BLaER1 treated with 17β-estradiol and CSF1 and Interleukin-3, amounts not matched to agents 10 nM and 100 nM (cell line): ENCODE results near the gene SLC35F3.

ENCODE experiments used
- H3K27ac ChIP-seq, 11 experiments: shearing (Covaris generic); formaldehyde crosslinking; 2 replicates each; pipeline ENCODE4 v1.8.1; 2022
- H3K27me3 ChIP-seq, 11 experiments: shearing (Covaris generic); formaldehyde crosslinking; 2 replicates each; pipeline ENCODE4 v1.8.1; 2022
- H3K36me3 ChIP-seq, 11 experiments: shearing (Covaris generic); formaldehyde crosslinking; 2 replicates each; pipeline ENCODE4 v1.8.1; 2022
- H3K4me1 ChIP-seq, 10 experiments: shearing (Covaris generic); formaldehyde crosslinking; 2 replicates each; pipeline ENCODE4 v1.8.1; 2022
- H3K4me2 ChIP-seq, 11 experiments: shearing (Covaris generic); formaldehyde crosslinking; 2 replicates each; pipeline ENCODE4 v1.8.1; 2022
- H3K4me3 ChIP-seq, 10 experiments: shearing (Covaris generic); formaldehyde crosslinking; 2 replicates each; pipeline ENCODE4 v1.8.1; 2022
- H3K9ac ChIP-seq, 11 experiments: shearing (Covaris generic); formaldehyde crosslinking; 2 replicates each; pipeline ENCODE4 v1.8.1; 2022
- H3K9me3 ChIP-seq, 11 experiments: shearing (Covaris generic); formaldehyde crosslinking; replicated peaks in 1 of 11; 2 replicates each; pipeline ENCODE4 v1.8.1; 2022
- H4K20me1 ChIP-seq, 11 experiments: shearing (Covaris generic); formaldehyde crosslinking; 2 replicates each; pipeline ENCODE4 v1.8.1; 2022
- Cebpa-rat ChIP-seq, 11 experiments: shearing (Covaris generic); IDR thresholded peaks; 2 replicates each; pipeline ENCODE4 v1.8.1; 2022

Gene SLC35F3

DNA sequence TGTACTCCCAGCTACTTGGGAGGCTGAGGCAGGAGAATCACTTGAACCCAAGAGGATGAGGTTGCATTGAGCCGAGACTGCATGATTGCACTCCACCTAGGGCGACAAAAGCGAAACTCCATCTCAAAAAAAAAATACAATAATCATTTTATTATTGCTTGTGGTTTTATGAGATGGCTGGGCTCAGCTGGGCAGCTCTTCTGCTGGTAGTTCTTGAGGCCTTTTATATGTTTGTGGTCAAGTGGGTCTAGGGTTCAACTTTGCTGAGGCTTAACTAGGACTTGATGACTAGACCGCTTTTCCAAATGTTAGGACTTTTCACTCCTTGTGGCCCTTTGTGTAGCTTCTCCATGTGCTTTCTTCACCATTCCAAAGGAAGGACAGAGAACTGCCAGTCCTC is 53.2 kb downstream of the SLC35F3 start:
- Histone ChIP-seq H4K20me1 (no peaks in the 10 kb centered on the region), H3K9ac (no peak overlapping the region), H3K36me3 (no peaks in the 10 kb centered on the region), H3K4me3 (no peak overlapping the region), H3K27me3 (no peaks in the 10 kb centered on the region), H3K9me3 (peaks cover 0 to 26% (median 6%) of the 10 kb centered on the region in 11 experiments; a peak in 18 of 22 replicates), H3K27ac (no peak overlapping the region), H3K4me1 (no peaks in the 10 kb centered on the region), H3K4me2 (no peak overlapping the region)
- TF ChIP-seq Cebpa-rat (IDR thresholded peaks at IDR 0.05) = no peak

DNA sequence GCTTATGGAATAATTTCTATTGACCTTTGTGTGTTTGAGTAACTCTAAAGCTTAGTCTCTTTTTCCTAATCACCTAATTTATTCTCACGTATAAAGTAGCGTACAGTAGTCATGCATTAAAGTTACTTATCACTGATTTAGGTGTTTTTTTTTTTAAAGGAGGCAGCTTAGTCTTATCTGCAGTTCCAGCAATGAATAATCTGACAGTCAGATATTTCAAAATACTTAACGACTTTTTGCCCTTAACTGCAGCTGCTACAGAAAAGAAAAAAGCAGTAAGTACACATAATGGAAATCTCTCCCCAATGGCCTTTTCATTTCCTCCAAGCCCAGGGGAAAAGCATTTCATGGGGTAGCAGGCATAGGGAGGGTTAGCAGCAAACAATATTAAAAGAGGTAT is 54.6 kb downstream of the SLC35F3 start:
- Histone ChIP-seq H3K4me2 (no peak overlapping the region), H4K20me1 (no peaks in the 10 kb centered on the region), H3K9me3 (peaks cover 0 to 19% (median 5%) of the 10 kb centered on the region in 11 experiments; a peak in 11 of 22 replicates), H3K4me1 (no peaks in the 10 kb centered on the region), H3K27ac (no peak overlapping the region), H3K4me3 (no peak overlapping the region), H3K27me3 (no peaks in the 10 kb centered on the region), H3K9ac (no peak overlapping the region), H3K36me3 (no peaks in the 10 kb centered on the region)
- no peak for TF ChIP-seq Cebpa-rat (IDR thresholded peaks at IDR 0.05)

DNA sequence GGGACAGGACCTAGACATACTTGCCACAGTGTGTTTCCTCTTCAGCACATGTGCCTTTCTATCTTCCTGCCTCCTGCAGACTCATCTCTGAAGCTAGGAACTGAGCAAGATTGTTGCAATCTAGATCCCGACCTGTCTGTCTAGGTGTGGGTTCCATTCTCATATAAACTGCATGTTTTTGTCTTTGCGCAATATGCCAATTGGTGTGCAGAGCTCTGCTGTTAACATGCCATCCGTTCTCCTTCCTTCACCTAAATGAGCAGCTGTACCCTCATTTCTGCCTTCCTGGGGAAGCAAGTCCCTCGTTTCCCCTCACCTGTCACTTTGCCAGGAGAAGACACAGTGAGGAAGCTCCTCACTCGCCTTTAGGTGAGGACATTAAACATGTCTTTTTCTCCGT is 55.5 kb downstream of the SLC35F3 start:
- Histone ChIP-seq H3K9me3 (peaks cover 4 to 27% (median 8%) of the 10 kb centered on the region in 11 experiments; a peak in 15 of 22 replicates), H3K27ac (no peak overlapping the region), H3K4me3 (no peak overlapping the region), H3K4me1 (no peaks in the 10 kb centered on the region), H3K4me2 (no peak overlapping the region), H3K36me3 (no peaks in the 10 kb centered on the region), H3K9ac (no peak overlapping the region), H4K20me1 (no peaks in the 10 kb centered on the region), H3K27me3 (no peaks in the 10 kb centered on the region)
- TF ChIP-seq Cebpa-rat (IDR thresholded peaks at IDR 0.05) = 0 out of 22 replicates have a peak, but pooled peaks of 1 of the 11 experiments have one; percentile 13

DNA sequence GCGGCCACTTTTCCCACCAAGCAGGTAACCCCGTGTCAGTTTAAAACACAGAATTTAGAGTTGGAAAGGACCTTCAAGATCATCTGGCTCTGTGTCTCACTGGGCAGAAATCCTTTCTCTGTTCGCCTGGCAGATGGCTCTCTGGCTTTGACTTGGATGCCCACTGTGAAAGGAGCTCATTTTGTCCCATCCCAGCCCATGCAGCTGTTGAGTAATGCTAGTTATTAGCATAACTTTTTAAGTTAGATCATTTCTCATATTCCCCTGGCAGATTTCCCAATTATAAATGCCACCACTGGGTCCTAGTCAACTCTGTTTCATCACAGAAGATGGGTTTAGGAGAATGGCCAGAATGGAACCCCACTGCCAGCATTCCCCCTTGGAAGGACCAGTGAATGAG is 55.9 kb downstream of the SLC35F3 start:
- Histone ChIP-seq H3K4me3 (no peak overlapping the region), H3K9me3 (peaks cover 6 to 31% (median 11%) of the 10 kb centered on the region in 11 experiments; a peak in 18 of 22 replicates), H3K4me1 (no peaks in the 10 kb centered on the region), H3K27ac (no peak overlapping the region), H3K9ac (no peak overlapping the region), H3K27me3 (no peaks in the 10 kb centered on the region), H3K4me2 (no peak overlapping the region), H3K36me3 (no peaks in the 10 kb centered on the region), H4K20me1 (no peaks in the 10 kb centered on the region)
- TF ChIP-seq Cebpa-rat (IDR thresholded peaks at IDR 0.05) = no peak

DNA sequence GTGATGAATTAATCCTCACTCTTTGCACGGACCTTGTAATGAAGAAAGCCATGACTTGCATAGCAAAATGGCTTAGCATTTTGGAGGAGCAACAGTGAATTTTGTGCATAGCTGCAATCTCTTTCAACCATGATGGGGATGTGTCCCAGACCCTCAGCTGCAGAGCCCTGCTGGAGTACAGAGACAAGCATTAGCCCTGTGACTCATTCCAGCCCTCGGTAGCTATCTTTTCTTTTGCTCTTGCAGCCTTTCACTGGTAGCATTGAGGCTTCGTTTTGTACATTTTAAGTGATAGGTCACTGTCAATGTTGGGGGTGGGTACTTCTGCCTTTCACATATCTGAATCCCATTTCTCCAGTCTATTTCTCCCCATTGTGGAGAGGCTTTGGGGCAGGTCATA is 58.4 kb downstream of the SLC35F3 start:
- no peaks in the 10 kb centered on the region for H3K27me3 ChIP-seq
- H3K4me1 ChIP-seq = no peaks in the 10 kb centered on the region
- H3K4me2 ChIP-seq = no peak overlapping the region
- no peak overlapping the region for H3K4me3 ChIP-seq
- no peak overlapping the region for H3K9ac ChIP-seq
- TF ChIP-seq Cebpa-rat (IDR thresholded peaks at IDR 0.05) = no peak
- H3K9me3 ChIP-seq = peaks cover 9 to 26% (median 15%) of the 10 kb centered on the region in 11 experiments; a peak in 19 of 22 replicates
- no peaks in the 10 kb centered on the region for H3K36me3 ChIP-seq
- no peaks in the 10 kb centered on the region for H4K20me1 ChIP-seq
- H3K27ac ChIP-seq = no peak overlapping the region

DNA sequence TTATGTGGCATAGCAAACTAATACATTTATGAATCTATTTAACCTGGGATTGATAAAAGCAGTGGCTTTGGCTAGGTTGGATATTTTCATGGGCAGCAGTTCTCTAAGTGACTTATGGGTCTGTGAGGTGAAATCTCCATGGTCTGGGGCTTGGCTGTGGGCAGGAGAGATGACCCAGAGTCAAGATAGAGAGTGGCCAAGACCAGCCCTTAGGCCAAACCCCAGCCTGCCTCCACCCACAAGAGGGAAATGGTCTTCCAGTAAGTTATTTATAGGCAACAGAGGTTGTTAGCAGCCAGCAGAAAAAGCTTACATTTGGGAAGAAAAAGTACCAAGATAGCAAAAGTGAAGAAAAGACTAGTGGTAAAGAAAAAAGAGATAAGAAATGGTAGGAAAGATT is 61.4 kb downstream of the SLC35F3 start:
- Histone ChIP-seq H3K4me1 (no peaks in the 10 kb centered on the region), H3K9ac (no peak overlapping the region), H3K4me3 (no peak overlapping the region), H3K4me2 (no peak overlapping the region), H3K9me3 (peaks cover 6 to 26% (median 13%) of the 10 kb centered on the region in 11 experiments; a peak in 19 of 22 replicates), H3K27me3 (no peaks in the 10 kb centered on the region), H3K36me3 (no peaks in the 10 kb centered on the region), H3K27ac (no peak overlapping the region), H4K20me1 (no peaks in the 10 kb centered on the region)
- TF ChIP-seq Cebpa-rat (IDR thresholded peaks at IDR 0.05) = no peak

DNA sequence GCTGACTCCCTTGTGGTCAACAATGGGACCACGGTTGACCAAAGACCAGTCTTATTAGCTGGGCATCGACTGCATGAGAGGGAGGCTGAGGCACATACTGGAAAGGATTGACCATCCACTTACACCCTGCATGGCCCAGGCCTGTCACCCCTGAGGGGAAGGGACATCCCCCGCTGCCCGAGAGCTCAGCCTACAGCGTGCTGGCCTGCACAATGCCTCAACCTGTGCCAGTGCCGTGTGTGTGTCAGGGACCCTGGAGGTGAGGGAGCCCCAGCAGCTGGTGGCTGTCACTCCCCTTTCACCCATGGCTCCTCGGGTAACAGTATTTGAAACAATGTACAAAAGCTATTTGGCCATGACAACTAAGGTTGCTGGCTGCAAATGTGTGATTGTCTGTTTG is 67.3 kb downstream of the SLC35F3 start:
- TF ChIP-seq Cebpa-rat (IDR thresholded peaks at IDR 0.05) = no peak
- Histone ChIP-seq H3K27ac (no peak overlapping the region), H3K27me3 (no peaks in the 10 kb centered on the region), H3K36me3 (no peaks in the 10 kb centered on the region), H3K4me1 (peaks cover 0 to 11% (median 0%) of the 10 kb centered on the region in 10 experiments; a peak in 5 of 20 replicates), H3K9ac (no peak overlapping the region), H4K20me1 (no peaks in the 10 kb centered on the region), H3K4me3 (no peak overlapping the region), H3K4me2 (no peak overlapping the region), H3K9me3 (no peaks in the 10 kb centered on the region)

DNA sequence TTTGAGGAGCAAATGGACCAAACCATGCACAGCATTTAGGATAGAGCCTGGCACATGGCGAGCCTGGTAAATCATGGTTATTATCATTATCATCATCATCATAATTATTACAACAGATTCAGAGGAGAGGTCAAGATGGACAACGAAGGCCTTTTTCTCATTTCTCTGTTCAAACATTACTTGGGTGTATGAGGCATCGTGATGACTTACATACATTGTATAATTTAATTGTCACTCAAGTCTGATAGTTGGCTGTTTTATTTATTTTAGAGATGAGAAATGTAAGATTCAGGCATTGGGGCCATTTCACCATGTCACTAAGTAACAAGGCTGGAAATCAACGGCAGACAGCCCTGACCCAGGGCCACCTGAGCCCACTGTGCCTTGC is 68.1 kb downstream of the SLC35F3 start:
- H3K9me3 ChIP-seq = no peaks in the 10 kb centered on the region
- no peak overlapping the region for H3K9ac ChIP-seq
- H4K20me1 ChIP-seq = no peaks in the 10 kb centered on the region
- H3K27ac ChIP-seq = no peak overlapping the region
- H3K27me3 ChIP-seq = no peaks in the 10 kb centered on the region
- peaks cover 0 to 11% (median 0%) of the 10 kb centered on the region in 10 experiments; a peak in 5 of 20 replicates for H3K4me1 ChIP-seq
- H3K4me3 ChIP-seq = no peak overlapping the region
- H3K4me2 ChIP-seq = peak overlapping the region in 2 of 11 experiments; percentile 35 to 41; a peak in 4 of 22 replicates
- no peaks in the 10 kb centered on the region for H3K36me3 ChIP-seq
- no peak for TF ChIP-seq Cebpa-rat (IDR thresholded peaks at IDR 0.05)

DNA sequence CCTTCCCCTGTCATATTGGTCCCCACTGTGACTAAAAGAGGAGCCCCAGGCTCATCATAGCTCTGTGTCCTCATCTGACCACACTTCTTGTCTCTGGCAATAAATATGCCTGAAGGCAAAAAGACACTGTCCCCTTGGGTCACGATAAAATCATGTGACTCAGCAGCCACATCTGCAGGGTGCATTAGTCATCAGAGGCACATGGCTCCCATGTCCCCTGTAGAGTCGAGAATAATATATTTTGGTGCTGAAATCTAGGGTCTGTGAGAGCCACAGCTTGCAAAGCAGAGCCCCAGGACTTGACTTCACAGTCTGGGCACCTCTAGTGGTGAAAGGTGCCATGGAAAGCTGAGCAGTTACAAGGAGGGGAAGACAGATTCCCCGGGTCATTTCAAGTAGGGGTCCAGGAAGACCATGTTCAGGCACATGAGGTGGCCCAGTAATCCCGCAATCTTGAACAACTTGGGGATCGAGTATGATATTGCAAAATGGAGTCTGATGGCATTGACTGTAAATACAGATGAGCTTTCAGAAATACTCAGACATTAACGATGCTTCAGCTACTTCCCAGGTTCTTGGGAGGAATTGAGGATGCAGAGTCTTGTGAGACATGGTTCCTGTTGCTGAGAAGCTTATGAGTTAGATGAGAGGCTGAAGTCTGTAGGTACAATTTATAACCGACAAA is 68.6 kb downstream of the SLC35F3 start:
- Histone ChIP-seq H3K4me1 (peaks cover 0 to 11% (median 0%) of the 10 kb centered on the region in 10 experiments; a peak in 5 of 20 replicates), H3K4me3 (no peak overlapping the region), H3K27ac (no peak overlapping the region), H3K27me3 (no peaks in the 10 kb centered on the region), H3K4me2 (peak overlapping the region in 2 of 11 experiments; percentile 35 to 41; a peak in 4 of 22 replicates), H3K9me3 (no peaks in the 10 kb centered on the region), H3K9ac (no peak overlapping the region), H4K20me1 (no peaks in the 10 kb centered on the region), H3K36me3 (no peaks in the 10 kb centered on the region)
- TF ChIP-seq Cebpa-rat (IDR thresholded peaks at IDR 0.05) = no peak

DNA sequence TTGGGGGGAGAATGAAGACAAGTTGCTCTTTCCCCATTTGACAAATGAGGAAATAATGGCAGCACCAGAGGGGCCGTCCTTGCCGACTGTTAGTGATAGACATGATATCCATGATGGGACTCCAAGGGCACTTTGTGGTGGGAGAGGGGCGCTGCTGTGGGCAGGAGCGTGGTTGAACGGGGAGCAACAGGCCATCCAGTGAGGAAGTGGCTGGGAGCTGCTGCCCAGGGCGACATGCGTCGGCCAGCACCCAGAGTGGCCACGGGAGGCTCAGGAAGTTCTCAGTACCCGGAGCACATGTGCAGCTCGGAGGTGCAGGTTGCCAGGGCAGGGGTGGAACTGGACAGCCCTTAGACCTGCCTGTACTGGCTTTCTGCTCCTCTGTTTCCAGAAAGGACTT is 71.0 kb downstream of the SLC35F3 start:
- no peaks in the 10 kb centered on the region for H4K20me1 ChIP-seq
- no peaks in the 10 kb centered on the region for H3K27me3 ChIP-seq
- H3K27ac ChIP-seq = no peak overlapping the region

More for the DNA sequence above, 71.0 kb downstream of the SLC35F3 start:
- H3K9me3 ChIP-seq = no peaks in the 10 kb centered on the region
- no peaks in the 10 kb centered on the region for H3K36me3 ChIP-seq
- no peak overlapping the region for H3K4me2 ChIP-seq
- no peak for TF ChIP-seq Cebpa-rat (IDR thresholded peaks at IDR 0.05)
- peaks cover 0 to 11% (median 0%) of the 10 kb centered on the region in 10 experiments; a peak in 5 of 20 replicates for H3K4me1 ChIP-seq
- no peak overlapping the region for H3K9ac ChIP-seq
- H3K4me3 ChIP-seq = no peak overlapping the region
